RWPE1 (cell line): ENCODE data around the gene PNP.
A peak's percentile ranks its signal among the peaks of the same experiment; 100 is the strongest.

Source experiments
- CTCF ChIA-PET: fragments of 350-600 bp; sonication (Branson Sonifier 250); formaldehyde crosslinking; extraction: SDS; loops from one replicate; lab custom pipeline; 2021; lab: Yijun Ruan, JAX
- POLR2A ChIA-PET: fragments of 400-600 bp; formaldehyde crosslinking; extraction: SDS; loops from one replicate; lab custom pipeline; 2020; ENCODE audit warnings: antibody characterized with exemption; ENCODE audit not compliant: low non-redundant PET; lab: Yijun Ruan, JAX
- DNase-seq: peaks from one replicate; pipeline ENCODE4 v3.0.0; 2012; ENCODE audit warnings: low spot score
- H3K27ac ChIP-seq: fragments of 450-650 bp; 2 replicates; pipeline ENCODE4 v1.5.1; 2017
- CTCF ChIP-seq: fragments of 450-650 bp; conservative IDR thresholded peaks from 2 replicates; pipeline ENCODE4 v1.5.1; 2017; ENCODE audit warnings: low read depth, mild to moderate bottlenecking

The PNP gene

DNA sequence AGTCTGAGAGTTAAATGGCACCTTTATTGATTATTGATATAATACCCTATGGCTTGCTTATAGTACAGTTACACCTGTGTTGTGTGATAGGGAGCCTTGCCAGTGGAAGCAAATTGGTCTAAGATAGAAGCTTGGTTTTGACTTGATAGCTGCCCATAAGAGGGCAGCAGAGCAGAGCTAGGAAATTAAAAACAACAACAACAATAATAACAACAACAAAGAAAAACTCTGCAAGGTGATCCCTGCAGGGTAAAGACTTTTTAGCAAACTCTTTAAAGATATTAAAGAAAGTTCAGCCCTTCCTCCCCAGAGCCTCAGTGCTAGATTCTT, 18.2 kb downstream of the PNP start:
- no peak for DNase-seq
- CTCF ChIA-PET, result interaction anchor here (0.6 kb wide), 1 partner anchor 375 kb away, joined by 5 read pairs; no protein-coding TSS in a partner anchor
- TF ChIP-seq CTCF, result no peak
- H3K27ac ChIP-seq, result no peak overlapping the region
- POLR2A ChIA-PET, result no interaction called here

DNA sequence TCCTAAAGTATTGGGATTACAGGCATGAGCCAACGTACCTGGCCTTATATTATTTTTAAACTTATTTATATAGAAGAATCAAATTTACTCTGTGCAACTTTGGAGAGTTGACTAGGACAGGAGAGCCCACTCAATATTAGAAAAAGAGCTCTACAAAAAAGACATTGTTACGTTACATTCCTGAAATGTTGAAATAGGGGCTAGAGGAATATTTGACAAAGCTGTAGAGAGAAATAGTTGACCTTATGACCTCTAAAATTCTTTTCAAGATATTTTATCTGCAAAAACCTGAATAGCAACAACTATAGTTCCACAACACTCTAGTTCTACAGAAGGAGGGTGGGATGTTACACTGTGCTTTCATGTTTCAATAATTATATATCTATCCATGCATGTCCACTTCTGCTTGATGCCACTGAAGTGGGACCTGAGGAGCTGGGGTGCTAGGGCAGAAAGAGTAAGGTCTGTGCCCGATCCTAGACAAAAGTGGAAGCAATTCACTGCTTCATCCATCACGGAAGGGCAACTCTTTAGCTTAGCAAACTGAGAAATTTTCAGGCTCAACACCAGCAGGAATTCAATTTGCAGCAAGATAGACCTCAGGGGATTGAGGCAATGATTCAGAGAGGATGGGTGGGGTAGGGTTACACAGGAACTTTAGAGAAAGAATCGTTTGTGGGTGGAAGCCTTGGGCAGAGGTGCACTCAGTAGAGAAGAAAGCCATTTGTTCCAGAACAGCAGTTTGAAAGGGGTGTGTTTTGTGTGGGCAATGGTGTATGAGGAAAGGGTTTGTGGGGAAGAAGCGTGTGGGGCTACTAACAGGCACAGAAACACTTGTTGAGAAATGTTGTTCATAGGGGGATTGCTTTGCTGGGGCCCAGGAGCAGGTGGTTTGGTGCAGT, 20.1 kb downstream of the PNP start:
- ChIA-PET CTCF (no interaction called here), POLR2A (no interaction called here)
- peak; percentile 37 for DNase-seq
- TF ChIP-seq CTCF, result no peak
- no peak overlapping the region for H3K27ac ChIP-seq

DNA sequence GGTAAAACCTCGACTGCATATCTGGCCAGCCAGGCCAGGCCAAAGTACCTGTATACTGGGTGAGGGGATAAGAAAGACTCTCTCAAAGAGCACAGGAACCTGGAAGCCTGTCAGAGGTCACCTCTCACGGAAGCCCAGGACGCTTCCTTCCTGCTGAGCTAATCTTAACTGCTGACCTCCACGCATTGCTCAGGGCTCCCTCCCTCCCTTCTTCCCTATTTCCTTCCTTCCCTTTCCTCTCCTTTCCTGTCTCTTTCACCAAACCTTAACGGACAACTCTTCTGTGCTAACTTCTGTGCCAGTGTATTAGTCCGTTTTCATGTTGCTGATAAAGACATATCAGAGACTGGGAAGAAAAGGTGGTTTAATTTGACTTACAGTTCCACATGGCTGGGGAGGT, 21.4 kb downstream of the PNP start:
- no peak overlapping the region for H3K27ac ChIP-seq
- DNase-seq, result no peak
- TF ChIP-seq CTCF, result no peak
- ChIA-PET CTCF (interaction anchor here (0.6 kb wide), 1 partner anchor 119 kb away, joined by 4 read pairs; no protein-coding TSS in a partner anchor), POLR2A (no interaction called here)

GRCh38 chr14:20492486-20492885, 23.3 kb downstream of the PNP start:
- ChIA-PET POLR2A (no interaction called here), CTCF (no interaction called here)
- H3K27ac ChIP-seq, result no peak overlapping the region
- DNase-seq, result no peak
- no peak for TF ChIP-seq CTCF

GRCh38 chr14:20493634-20494033, 24.4 kb downstream of the PNP start:
- ChIA-PET CTCF (interaction anchor here (0.6 to 0.7 kb wide), 2 partner anchors 21 to 288 kb away, joined by 3 to 4 read pairs; partner anchors contain the start of gene RNASE6), POLR2A (no interaction called here)
- no peak for TF ChIP-seq CTCF
- no peak for DNase-seq
- H3K27ac ChIP-seq, result no peak overlapping the region

DNA sequence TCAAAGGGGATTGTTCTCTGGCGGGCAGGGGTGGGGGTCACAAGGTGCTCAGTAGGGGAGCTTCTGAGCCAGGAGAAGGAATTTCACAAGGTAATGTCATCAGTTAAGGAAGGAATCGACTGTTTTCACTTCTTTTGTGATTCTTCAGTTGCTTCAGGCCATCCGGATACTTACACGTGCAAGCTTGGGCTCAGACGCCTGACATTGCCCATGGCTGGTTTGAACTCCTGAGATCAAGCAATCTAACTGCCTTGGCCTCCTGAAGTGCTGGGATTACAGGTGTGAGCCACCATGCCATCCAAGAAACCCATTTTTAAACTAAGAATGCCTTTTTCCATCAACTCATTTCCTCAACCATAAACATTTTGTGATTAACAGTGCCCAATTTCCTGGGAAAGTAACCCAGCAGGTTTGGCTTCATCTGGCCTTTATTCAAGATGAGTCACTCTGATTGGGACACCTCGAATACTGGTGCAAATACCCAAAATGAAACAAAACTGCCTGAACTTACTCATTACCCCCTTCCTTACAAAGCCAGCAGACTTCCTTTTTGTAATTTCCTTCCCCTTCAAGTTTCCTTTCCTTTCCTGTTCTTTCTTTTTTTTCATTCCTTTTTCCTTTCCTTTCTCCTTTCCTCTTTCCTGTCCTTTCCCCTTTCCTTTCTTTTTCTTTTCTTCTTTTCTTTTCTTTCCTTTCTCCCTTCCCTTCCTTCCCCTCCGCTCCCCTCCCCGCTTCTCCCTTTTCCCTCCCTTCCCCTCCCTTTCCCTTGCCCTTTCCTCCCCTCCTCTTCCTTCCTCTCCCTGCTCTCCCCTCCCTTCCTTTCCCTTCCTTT, 25.9 kb downstream of the PNP start:
- DNase-seq, result peak; percentile 55

More for the DNA sequence above, 25.9 kb downstream of the PNP start:
- POLR2A ChIA-PET, result no interaction called here
- TF ChIP-seq CTCF, result no peak
- CTCF ChIA-PET, result interaction anchor here (0.6 kb wide), 1 partner anchor 632 kb away, joined by 4 read pairs; no protein-coding TSS in a partner anchor
- H3K27ac ChIP-seq, result no peak overlapping the region
